SW 1271 (cell line): ENCODE measurements around the gene PEX7.
"Not testable (repeated sequence)": the region's sequence is repeated elsewhere in the genome, so short reads cannot be mapped to it uniquely, and the experiment has no call there.

Source experiments
- DNase-seq, 2 experiments: peaks; one replicate each; lab custom pipeline; 2025; lab: John Stamatoyannopoulos, UW

Gene PEX7

GRCh38 chr6:136822376-136823127, at the start of gene PEX7:
PEX7 (plus strand) TSS chr6:136822592; CDS start chr6:136822666, 74 bp downstream.
- DNase-seq: peak; percentile 59 to 87

DNA sequence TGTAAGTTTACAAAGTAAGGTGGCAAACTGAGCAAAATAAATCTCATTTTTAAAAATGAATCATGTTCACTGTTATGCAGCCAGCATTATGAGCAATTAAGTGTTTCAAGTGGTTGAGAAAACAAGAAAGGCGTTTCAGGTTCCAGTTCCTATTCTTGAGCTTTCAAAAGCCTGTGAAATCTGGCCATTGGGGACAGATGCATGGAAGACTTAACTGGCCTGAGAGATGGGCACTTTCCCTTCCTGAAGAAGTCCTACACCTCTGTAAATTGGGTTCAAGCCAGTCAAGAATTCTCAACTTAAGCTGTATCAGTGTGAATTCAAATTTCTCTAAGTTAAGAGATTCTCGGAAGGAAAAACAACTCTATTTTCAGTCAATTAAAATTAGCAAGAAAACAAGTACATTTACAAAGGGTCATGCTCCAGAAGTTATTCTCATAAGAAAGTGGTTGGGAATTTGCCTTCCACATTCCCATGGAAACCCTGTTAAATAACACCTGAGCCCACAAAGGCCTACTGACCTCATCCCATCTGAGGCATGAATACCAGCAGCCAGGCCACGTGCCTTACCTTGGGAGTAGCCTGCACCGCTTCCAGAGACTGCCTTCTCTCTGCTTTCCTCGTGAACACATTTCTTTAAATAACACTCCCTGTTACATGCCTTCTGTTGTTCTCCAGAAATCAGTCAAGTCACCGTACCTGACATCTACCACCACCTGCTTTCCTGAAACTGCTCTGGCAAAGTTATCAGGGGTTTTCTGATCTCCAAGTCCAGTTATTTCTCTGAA, 49.5 kb upstream of the PEX7 start:
- DNase-seq: no peak

DNA sequence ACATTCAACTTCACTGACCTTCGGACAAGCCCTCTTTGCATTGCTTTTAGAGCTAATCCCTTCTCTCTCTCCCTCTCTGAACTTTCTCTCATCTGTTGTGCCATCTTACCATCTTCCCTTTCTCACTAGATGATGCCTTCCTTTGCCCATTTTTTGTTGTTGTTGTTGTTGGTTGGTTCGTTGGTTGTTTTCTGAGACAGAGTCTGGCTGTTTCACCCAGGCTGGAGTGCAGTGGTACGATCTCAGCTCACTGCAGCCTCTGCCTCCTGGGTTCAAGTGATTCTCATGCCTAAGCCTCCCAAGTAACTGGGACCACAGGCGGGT, 49.0 kb upstream of the PEX7 start:
- no peak for DNase-seq

DNA sequence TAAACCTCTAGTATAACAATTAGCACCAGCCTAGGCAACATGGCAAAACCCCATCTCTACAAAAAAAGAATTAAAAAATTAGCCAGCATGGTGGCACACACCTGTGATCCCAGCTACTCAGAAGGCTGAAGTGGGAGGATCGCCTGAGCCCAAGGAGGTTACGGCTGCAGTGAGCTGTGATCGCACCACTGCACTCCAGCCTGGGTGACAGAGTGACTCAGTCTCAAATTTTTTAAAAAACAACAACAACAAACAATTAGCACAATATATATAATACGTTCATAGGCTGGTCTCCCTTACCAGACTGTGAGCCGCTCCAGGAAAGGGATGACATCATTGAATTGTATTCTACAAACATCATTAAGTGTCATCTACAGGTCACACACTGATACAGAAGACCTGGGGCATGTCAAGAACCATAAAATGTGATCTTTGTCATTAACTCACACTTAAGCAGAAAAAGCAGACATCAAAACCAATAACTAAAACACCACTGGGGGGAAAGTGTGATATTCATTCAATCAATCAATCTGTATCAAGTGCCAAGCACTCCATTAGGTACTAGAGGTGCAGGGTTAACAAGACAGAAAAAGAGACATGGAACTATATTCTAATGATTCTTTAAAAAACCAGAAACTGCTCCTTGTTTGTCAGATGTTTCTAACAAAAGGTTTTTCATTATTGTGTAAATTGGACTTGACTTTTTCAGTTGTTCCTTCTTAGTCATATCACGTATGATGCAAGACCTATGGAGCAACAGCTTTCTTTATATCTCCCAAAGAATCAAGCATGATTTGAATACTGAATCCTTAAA, 48.0 kb upstream of the PEX7 start:
- no peak for DNase-seq

DNA sequence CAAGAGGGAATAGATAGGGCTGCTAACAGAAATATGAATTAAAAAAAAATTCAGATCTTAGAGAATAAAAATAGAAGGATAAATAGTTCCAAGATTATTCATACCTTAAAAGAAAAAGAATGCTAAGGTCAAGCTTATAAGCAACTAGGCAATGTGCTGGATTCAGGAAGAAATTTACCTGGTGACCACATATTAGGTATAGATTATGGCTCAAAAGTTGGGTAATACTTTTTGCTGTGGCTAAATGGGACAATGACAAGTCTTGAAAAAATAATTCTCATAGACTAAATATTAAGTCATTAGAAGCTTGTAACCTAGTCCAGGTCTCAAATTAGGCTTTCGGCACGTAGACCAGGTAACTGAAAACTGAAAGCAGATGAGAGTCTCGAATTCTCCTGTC, 47.3 kb upstream of the PEX7 start:
- DNase-seq: no peak

DNA sequence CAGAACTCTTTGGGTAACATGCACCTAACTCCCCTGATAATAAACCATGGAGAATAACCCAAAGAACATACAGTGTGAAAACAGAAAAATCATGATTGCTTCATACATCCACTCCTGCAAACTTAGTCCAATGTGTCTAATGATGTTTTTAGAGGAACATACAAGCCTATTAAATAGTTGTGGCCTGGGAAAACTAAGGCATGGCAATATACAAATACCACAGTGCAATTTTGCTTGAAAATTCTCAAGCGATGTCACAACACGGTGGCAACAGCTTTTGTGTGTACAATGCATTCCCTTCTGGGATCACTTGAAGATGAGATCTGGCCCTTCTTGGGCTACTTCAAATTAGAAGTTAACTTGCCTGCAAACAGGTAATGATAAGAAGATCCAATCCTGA, 46.8 kb upstream of the PEX7 start:
- DNase-seq: no peak

DNA sequence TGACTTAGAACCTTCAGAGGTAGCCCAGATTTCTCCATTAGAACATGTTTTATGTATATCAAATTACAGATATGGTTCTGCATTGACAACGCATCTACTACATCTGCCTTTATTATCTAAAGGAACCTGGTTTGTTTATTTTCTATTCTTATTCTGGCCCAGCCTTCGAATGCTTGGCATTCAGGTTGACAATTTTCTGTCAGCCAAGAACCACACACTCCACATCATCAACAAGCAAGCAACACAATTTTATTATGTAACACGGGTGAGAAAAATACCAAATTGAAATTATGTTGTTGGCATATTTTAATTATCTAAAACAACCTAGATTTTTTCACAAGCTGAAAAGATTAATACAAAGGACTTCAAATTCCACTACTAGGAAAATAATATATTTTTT, 44.7 kb upstream of the PEX7 start:
- no peak for DNase-seq

DNA sequence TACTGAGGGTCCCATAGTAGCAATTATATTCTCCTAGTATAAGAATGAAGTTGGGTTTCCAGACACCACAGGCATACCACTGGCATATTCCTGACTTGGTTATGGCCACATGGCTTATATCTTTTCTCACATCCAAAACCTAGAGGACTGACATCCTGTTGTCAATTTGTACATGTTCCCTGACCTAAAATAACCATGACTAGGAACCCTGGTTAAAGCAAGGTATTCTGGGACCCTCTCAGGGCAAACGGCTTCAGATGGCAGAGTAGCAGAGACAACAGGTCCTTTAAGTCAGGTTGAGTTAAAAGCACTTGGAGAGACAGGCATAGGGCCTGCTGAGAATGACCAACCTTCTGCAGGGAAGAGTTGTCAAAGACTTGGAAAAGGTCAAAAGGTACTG, 42.7 kb upstream of the PEX7 start:
- DNase-seq: no peak

- no peak for DNase-seq
Measured at GRCh38 chr6:136780972-136781371, 41.4 kb upstream of the PEX7 start.

DNA sequence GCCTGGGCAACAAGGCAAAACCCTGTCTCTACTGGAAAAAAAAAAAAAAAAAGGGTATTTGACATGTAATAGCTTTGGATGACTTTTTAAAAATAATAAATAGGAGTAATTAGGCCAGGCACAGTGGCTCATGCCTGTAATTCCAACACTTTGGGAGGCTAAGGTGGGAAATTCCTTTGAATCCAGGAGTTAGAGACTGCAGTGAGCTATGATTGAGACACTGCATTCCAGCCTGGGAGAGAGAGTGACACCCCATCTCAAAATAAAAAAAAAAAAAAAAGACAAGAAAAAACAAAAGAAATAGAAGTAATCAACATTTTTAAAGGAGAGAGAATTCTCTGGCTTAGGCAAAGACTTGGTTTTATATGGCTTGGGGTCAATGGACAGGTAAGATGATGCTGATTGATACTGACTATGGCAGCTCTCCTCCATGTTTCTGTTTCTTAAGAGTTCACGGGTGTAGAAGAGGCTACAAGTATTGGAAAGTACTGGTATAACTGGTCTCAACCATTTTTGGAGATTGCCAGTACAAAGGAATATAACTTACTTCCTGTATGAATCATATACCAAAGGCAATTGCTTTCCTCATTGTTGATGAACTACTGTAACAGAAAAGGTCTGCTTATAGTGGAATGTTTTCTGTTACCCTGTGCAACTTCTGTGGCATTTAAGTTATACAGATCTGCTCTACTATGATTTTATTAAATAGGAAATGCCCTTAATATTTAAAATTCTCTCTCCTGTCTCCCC, 40.2 kb upstream of the PEX7 start:
- DNase-seq: peak in 1 of 2 experiments; percentile 69

DNA sequence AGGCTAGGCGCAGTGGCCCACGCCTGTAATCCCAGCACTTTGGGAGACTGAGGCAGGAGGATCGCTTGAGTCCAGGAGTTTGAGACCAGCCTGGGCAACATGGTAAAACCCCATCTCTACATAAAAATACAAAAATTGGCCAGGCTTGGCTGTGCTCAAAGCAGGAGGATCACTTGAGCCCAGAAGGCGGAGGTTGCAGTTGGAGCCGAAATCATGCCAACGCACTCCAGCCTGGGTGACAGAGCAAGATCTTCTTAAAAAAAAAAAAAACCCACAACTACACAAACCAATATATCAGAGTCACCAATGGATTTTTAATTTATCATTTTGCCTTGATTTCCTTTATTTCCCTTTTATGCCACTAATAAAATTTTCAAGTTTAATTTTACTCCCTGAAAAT, 39.4 kb upstream of the PEX7 start:
- DNase-seq: no peak

DNA sequence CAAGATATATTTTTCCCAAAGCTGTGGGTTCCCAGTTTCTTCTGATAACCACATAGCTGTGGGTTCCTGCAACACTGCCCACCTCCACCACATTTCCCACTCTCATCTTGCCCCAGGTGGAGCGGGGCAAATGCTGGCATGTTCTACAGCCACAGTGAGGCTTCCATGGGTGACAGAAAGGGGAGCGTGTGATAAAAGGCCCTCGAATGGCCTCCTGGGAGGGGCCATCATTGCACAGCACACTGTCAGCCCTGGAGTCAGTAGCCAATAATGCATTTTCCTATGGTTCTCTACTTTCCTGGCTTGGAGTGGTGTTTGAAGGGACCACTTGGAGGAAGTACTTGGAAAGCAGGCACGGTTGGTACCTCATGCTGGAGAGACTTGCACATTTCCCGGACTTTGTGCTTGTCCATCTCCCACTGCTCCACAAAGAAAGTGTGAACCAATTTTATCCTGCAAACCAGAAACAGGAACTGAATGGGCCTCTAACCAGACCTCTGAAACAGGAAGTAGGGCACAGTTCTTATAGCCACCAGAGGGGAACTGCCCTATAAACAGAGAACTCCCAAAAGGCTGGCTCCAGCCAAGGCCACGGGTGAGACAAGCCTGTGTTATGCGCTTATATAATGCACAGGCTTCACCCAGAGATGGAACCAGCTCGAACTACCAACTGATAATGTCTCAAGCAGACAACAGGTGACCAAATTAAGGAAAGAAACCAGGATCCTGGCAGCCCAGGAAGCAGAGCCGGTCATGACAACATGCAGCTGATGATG, 38.7 kb upstream of the PEX7 start:
- DNase-seq: peak in 1 of 2 experiments; percentile 9

DNA sequence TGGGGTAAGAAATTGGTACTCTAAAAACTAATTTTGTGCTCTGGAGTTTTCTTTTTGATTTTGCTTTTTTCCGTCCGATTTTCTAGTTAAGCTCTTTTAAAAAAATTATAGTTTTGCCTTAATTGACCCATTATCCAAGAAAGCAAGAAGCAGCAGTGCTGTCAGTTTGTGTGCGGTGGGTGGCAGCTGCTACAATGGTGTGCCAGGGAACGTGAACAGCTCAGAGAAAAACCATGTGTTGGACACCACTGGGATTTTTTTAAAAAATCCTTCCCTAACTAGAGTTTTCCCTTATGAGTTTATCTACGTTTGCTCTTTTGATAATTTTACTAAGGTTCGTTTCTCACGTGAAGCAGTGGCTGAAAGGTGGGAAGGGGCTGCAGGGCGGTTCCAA, 38.1 kb upstream of the PEX7 start:
- no peak for DNase-seq

- DNase-seq: peak in 1 of 2 experiments; percentile 72
Measured at GRCh38 chr6:136784910-136785746, 37.3 kb upstream of the PEX7 start.

DNA sequence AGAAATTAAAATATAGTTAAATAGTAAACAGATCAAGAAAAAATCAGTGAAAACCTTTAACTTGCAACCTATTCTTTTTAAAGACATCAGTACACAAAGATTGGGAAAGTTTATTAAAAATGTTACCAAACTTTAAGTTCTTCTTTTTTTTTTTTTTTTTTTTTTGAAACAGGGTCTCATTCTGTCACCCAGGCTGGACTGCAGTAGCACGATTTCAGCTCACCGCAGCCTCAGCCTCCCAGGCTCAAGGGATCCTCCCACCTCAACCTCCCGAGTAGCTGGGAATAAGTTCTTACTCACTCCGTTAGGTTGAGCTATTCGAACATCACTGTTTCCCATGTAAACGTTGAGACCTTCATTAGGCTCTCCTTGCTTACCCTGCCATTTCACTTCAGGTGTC, 35.7 kb upstream of the PEX7 start:
- DNase-seq: no peak

- peak in 1 of 2 experiments; percentile 36 for DNase-seq
Measured at GRCh38 chr6:136787726-136788068, 34.7 kb upstream of the PEX7 start.

DNA sequence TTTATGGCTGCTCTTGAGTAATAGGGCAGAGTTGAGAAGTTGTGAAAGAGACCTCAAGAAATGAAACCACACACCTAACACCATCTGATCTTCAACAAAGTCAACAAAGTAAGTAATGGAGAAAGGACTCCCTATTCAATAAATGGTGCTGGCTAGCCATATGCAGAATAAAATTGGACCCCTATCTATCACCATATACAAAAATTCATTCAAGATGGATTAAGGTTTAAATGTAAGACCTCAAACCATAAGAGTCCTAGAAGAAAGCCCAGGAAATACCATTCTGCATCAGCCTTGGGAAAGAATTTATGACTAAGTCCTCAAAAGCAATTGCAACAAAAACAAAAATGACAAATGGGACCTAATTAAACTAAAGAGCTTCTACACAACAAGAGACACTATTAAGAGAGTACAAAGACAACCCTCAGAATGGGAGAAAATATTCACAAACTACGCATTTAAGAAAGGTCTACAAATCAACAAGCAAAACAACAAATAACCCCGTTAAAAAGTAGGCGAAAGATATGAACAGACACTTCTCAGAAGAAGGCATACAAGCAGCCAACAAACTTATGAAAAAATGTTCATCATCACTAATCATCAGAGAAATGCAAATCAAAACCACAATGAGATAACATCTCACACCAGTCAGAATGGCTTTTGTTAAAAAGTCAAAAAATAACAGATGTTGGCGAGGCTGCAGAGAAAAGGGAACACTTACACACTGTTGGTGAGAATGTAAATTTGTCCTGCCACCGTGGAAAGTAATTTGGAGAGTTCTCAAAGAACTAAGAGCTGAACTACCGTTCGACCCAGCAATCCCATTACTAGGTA, 34.1 kb upstream of the PEX7 start:
- DNase-seq: peak in 1 of 2 experiments; percentile 87

GRCh38 chr6:136789440-136789839, 33.0 kb upstream of the PEX7 start:
- not testable (repeated sequence) for DNase-seq
